Renal cortical epithelial cell (primary cell): Measurements from ENCODE around the gene AMBP. TPM values are rescaled to one million over a fixed set of nuclear protein-coding genes. Genes with fewer than 3 reads are reported as not detected.

Experiments used
- DNase-seq: peaks from one replicate; pipeline ENCODE4 v3.0.0-alpha.2; 2011; ENCODE audit warnings: low read depth
- total RNA-seq: library from RNA; depleted of rRNA; stranded (reverse); fragments of >200 nt; gene quantifications from 2 replicates; pipeline ENCODE4 v1.2.3, GENCODE V29; 2014

The AMBP gene
- total RNA-seq, 1 donor from 2014 or later = 9.4 TPM

GRCh38 chr9:114031948-114032840 is 45.9 kb downstream of the AMBP start:
- no peak for DNase-seq

- DNase-seq = no peak
These were observed 47.0 kb downstream of the AMBP start for GRCh38 chr9:114031037-114031630.

GRCh38 chr9:114030364-114030763 is 47.7 kb downstream of the AMBP start:
- no peak for DNase-seq

GRCh38 chr9:114029311-114030170 is 48.6 kb downstream of the AMBP start:
- no peak for DNase-seq

GRCh38 chr9:114028646-114029045 is 49.5 kb downstream of the AMBP start:
- DNase-seq = no peak

GRCh38 chr9:114027863-114028465 is 50.1 kb downstream of the AMBP start:
- no peak for DNase-seq

- DNase-seq = no peak
These were observed 50.8 kb downstream of the AMBP start for GRCh38 chr9:114027159-114027862.

GRCh38 chr9:114026335-114026734 is 51.8 kb downstream of the AMBP start:
- DNase-seq = no peak

GRCh38 chr9:114025760-114026159 is 52.3 kb downstream of the AMBP start:
- no peak for DNase-seq

- DNase-seq = peak; percentile 11
These were observed 52.8 kb downstream of the AMBP start for GRCh38 chr9:114025196-114025753.

GRCh38 chr9:114023961-114024360 is 54.1 kb downstream of the AMBP start:
- no peak for DNase-seq

GRCh38 chr9:114021578-114021977 is 56.5 kb downstream of the AMBP start:
- no peak for DNase-seq

- DNase-seq = no peak
These were observed 60.1 kb downstream of the AMBP start for GRCh38 chr9:114017741-114018715.

- DNase-seq = no peak
These were observed 61.3 kb downstream of the AMBP start for GRCh38 chr9:114016629-114017423.

GRCh38 chr9:114016101-114016500 is 62.0 kb downstream of the AMBP start:
- no peak for DNase-seq

GRCh38 chr9:114015607-114016006 is 62.5 kb downstream of the AMBP start:
- no peak for DNase-seq

GRCh38 chr9:114014044-114014443 is 64.1 kb downstream of the AMBP start:
- DNase-seq = no peak

- no peak for DNase-seq
These were observed 66.0 kb downstream of the AMBP start for GRCh38 chr9:114012126-114012525.

- DNase-seq = no peak
These were observed 66.8 kb downstream of the AMBP start for GRCh38 chr9:114011313-114011712.
